Activated gamma-delta T cell treated with Interleukin-2 at 50 U/mL for 16 hours (primary cell): ENCODE data around the gene SFRP5.

Experiments used
- DNase-seq: peaks from one replicate; pipeline ENCODE4 v3.0.0-alpha.2; 2020

SFRP5 gene, protein sequence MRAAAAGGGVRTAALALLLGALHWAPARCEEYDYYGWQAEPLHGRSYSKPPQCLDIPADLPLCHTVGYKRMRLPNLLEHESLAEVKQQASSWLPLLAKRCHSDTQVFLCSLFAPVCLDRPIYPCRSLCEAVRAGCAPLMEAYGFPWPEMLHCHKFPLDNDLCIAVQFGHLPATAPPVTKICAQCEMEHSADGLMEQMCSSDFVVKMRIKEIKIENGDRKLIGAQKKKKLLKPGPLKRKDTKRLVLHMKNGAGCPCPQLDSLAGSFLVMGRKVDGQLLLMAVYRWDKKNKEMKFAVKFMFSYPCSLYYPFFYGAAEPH

DNA sequence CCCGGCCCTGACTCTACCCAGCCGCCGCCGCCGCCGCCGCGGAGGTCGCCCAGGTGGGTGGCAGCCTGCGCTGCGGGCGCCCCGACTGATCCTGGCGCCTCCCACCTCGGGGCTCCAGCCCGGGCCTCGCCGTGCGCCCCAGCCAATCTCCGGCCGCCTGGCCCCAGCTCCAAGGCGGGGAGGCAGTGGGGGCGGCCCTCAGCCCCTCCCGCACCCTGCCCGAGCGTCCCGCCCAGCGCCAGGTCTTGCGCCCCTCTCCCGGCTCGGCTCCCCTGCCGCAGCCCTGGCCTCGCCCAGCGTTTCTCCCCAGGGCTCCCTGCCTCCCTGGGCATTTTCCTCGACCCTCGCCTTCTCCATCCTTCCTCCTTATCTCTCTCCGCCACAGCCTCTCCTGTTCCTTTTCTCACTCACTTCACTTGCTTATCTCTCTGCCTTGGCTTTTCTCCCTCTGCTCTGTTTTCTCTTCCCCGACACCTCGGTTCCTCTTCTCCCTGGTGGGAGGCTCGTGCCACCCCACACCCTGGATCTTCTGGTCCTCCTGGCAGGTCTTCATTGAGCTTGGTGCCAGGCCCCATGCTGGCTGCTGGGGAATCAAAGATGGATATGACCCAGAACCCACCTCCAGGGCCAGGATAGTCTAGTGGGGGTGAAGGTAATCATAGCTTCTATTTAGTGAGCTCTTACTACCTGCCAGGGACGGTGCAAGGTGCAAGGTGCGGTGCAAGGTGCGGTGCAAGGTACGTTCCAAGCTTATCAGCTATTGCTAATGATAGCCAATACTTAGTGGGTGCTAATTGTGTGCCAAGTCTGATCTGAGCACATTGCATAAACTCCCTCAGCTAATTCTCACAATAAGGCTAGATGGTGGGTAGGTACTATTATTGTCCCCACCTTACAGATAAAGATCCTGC, at the start of gene SFRP5:
Gene SFRP5 (minus strand): TSS at position 87 of the 911 bp plus-strand sequence. CDS start 166 bp downstream, outside the sequence.
- no peak for DNase-seq

DNA sequence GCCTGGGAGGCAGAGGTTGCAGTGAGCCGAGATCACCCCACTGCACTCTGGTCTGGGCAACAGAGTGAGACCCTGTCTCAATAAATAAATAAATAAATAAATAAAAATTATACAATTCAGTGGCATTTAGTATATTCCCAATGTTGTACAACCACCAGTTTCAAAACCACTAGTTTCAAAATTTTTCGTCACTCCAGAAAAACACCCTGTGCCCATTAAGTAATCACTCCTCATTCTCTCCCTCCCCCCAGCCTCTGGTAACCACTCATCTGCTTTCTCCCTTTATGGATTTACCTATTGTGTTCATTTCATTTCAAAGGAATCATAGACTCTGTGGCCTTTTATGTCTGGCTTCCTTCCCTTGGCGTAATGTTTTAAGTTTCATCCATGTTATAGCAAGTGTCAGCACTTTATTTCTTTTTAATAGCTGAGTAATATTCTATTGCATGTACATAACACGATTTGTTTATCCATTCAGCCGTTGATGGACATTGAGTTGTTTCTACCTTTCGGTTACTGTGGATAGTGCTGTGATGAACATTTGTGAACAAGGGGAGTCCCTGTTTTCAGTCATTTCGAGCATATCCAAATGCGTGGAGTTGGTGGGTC, 48.4 kb upstream of the SFRP5 start:
- no peak for DNase-seq

GRCh38 chr10:97818572-97818971, 46.8 kb upstream of the SFRP5 start:
- no peak for DNase-seq

- no peak for DNase-seq
Observed at GRCh38 chr10:97816609-97817008, 44.8 kb upstream of the SFRP5 start.

DNA sequence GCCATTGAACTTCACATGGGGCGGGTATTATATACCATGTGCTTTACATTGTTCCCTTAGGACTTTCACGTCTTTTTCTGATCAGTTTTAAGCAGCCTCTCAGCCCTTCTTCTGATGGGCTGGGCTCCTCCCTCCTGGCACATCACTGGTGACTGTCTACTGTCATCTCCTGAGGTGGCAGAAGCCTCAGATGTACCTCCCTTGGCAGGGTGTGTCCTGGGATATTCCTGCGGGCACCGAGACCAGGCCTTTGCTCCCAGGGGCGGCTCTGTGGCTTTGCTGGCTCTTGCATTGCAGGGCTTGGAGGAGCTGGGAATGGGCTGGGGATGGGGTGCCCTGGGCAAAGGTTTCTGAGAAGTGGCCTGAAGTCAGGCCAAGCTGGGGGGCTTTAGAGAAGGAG, 43.2 kb upstream of the SFRP5 start:
- no peak for DNase-seq

DNA sequence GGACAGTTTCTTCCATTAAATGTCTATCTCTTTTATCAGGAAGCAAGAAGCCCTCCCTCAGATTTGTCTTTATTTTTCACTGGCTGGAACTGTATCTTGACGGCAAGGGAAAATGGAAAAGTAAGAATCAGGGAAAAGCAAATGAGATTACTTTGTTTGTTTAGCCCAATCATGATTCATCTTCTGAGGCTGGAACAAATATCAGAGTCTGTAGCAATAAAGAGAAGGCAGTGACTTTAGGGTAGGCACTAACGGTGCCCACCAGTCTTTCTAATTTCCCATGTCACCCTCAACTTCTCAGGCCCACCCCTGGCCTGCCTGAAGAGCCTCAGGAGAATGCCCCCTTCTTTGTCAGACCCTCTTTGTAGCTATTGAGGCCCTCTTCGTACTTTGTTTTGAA, 41.5 kb upstream of the SFRP5 start:
- no peak for DNase-seq

GRCh38 chr10:97812696-97813095, 40.9 kb upstream of the SFRP5 start:
- DNase-seq: no peak

DNA sequence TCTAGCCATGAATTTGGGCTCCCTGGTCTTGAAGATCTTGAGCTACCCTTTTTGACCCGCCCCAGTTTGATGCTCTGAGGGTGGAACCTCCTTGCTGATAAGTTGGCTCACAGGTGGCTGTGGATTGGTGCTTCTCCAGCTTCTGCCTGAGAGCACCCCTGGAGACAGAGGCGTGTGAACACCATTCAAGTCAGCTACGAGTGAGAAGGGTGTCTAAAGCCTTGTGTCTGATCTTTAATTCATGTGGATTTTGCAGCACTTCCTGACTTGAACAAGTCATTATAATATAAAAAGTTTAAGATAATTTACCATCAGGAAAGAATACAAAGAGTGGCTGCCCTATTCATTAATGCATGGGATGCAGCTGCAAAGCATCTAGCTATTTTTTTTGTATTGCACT, 40.2 kb upstream of the SFRP5 start:
- no peak for DNase-seq

DNA sequence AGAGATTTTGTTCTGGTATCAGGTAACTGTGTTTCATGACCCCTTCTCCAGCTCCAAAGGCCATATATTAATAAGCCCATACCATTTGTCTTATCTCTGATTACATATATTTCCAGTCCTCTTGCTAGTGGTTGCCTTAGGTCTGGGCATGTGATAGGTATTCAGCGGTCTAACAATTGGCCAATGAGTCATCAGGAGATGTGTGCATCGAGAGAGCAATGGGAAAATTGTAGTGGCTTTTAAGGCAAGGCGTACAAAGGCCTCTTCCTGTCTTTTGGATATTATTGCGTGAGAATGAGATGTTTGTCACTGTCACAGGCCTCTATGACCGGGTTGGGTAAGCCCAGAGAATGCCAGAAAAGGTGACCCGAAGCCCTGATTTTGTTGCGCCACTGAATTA, 38.6 kb upstream of the SFRP5 start:
- DNase-seq: no peak

GRCh38 chr10:97805949-97806348, 34.1 kb upstream of the SFRP5 start:
- no peak for DNase-seq

GRCh38 chr10:97805096-97805884, 33.5 kb upstream of the SFRP5 start:
- no peak for DNase-seq

- DNase-seq: no peak
Observed at GRCh38 chr10:97801422-97801821, 29.6 kb upstream of the SFRP5 start.

GRCh38 chr10:97800474-97800873, 28.7 kb upstream of the SFRP5 start:
- DNase-seq: no peak

GRCh38 chr10:97798958-97799610, 27.3 kb upstream of the SFRP5 start:
- DNase-seq: no peak

GRCh38 chr10:97796651-97797050, 24.9 kb upstream of the SFRP5 start:
- DNase-seq: no peak

- no peak for DNase-seq
Observed at GRCh38 chr10:97795886-97796285, 24.1 kb upstream of the SFRP5 start.

GRCh38 chr10:97791824-97792721, 20.3 kb upstream of the SFRP5 start:
- DNase-seq: peak; percentile 69

GRCh38 chr10:97789770-97790397, 18.1 kb upstream of the SFRP5 start:
- DNase-seq: no peak

DNA sequence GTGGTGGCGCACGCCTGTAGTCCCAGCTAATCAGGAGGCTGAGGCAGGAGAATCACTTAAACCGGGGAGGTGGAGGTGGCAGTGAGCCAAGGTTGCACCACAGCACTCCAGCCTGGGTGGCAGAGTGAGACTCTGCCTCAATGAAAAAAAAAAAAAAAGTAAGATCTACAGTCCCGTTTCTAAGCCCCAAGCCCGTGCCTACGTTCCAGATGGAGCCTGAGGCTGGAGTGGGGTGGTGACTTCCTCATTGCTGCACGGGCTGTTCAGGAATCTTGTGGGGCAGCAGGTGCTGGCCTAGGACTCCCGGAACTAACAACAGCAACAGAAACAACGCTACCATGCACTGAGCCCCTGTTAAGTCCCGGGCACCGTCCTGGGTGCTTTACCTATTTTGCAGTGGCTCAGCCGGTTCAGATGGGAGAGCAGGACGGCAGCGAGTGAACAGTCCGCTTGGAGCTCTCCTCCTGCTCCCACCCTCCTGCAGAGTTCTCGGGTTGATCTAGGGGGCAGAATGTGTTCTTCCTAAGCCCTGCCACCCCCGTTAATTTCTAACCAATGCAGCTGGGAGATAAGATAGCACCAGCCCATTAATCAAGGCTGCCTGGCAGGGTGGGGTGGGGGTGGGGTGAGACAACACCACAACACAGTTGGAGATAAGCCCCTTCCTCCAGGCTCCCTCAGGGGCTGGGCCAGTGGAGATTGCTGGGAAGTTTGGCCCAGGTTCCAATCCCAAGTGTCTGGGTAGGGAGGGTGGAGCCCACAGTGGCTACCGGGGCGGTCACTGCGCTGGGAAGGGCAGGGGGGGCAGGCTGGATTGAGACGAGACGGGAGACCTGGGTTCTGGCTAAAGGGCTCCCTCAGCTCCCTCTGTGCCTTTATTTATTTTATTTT, 17.0 kb upstream of the SFRP5 start:
- no peak for DNase-seq

- DNase-seq: no peak
Observed at GRCh38 chr10:97785731-97786130, 13.9 kb upstream of the SFRP5 start.
